HL-60/S4 (cell line): Measurements from ENCODE around the gene DCAF6.

Experiments
- in situ Hi-C: fragments of 300-500 bp; cut with MboI; formaldehyde crosslinking; loops from 2 replicates; pipeline ENCODE4 v1.14.3; 2022; ENCODE audit warnings: low sequenced_read_pairs

DCAF6 gene

DNA sequence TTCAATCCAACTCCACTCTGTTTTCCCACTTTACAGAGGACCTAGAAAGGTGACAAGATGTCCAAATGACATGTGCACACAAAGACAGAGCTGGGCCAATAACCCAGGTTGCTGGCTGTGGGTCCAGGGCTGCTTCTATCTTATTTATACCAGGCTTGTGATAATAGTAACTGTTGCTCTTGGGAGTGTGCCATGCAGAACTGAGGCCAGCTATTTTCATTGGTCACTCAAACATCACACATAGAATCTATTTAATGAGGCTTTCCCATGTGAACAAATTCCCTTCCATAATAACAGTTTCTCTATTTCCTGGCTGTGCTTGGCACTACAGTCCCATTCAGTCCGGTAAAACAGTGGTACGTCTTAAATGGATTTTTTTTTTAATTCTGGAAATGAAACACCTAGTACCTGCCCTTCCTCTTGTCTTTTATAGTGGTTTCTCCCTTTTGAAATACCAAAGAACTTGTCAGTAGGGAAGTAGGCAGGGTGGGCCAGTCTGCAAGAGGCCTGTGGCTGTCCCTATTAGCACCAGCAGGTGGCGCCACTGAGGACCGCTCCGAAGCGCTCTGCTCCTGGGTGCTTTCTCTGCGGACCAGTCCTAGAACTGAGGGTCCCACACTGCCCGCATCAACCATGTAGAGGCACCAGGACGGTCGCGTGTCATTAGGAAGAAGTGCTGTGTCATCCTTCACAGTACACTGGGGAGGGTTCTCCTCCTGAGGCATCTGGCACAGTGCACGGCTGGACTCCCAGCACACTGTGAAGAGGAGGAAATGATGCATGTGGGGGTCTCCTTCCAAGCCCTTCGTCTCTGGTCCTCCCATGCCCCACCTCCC lies 148.1 kb downstream of the DCAF6 start:
- in situ Hi-C loops, result no loop called here

DNA sequence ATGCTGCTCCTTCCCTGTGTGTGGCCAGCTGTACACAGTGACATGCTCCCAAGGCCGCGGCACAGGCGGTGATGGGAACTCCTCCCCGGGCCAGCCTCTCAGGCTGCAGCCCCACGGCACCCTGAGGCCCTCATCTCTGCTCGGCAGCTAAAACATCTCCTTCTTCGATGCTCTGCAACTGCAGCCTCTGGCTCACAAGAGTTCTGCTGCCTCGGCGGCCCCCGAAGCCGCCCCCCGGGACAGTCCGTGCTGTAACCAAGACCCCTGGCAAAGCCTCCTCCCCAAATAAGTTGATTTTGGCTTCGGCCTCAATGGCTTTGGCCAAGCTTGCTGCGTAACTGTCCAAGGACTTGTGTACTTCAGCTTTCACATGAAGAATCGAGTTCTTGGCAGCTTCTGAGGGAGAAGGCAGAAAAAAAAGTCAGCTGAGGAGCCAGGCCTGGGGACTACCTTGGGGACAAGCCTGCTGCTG lies 149.0 kb downstream of the DCAF6 start:
- in situ Hi-C loops, result no loop called here

DNA sequence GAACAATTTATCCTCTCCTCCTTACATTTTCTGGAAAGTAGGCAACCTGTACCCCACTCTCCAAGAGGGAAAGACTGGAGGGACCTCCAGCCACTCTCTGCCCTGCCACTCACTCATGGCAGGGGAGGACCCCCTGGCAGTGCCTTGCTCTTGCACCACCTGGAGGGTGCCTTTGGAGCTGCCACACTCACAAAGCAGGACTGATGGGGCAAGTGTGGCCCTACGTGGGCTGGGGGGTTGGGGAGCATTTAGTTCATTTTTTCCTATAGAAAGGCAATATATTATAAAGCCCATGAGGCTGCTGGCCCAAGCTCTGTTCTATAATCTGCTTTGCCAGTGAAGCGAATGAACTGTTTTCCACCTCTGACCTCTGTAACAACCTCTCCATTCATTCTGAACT lies 150.0 kb downstream of the DCAF6 start:
- in situ Hi-C loops, result no loop called here

DNA sequence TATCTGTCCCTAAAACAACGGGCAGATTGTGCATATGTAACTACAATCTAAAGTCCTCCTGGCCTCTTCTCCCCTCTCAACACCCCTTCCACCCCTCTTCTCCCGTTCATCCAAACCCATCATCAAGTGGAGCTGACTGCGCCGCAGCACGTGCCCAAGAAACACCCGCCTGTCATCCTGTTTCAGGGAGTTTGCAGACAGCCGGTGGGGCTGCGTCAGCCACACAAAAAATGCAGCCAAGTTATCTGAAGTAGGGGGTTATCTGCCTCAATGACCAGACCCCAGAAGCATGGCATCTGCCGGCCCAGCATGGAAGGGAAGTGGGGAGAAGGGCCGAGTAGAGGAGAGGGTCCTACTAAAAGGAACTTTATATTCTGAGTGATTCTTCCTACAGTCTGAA lies 151.2 kb downstream of the DCAF6 start:
- in situ Hi-C loops, result no loop called here

DNA sequence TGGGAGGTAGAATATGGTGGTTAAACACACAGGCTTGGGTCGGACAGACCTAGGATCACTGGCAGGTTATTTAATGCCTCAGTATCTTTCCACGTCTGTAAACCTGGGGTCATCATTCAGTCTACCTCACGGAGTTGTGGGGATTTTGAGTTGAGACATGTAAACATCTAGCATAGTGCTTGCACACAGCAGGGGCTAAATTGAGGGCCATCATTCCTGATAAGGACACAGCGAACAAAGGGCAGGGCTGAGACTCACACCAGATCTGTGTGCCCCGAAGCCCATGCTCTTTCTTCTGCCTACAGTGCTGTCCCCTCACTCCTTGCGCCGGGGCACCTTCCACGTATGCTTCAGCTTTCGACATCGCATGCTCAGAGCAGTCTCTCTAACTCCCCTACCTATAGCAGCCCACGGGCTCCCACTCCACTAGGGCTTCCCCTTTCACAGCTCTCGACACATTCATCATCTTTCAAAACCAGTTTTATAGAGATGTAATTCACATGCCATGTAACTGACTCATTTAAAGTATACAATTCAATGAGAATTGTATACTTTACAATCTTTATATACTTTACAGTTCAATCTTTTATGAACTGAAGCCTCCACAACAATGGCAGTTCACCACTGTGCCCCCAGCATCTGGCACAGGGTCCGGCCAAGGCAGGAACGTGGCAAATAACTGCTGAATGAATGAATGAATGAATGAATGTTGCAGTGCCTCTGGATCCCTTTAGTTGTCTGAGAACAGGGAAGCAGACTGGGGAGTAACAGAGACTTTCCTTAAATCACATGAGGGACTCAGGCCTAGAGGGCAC lies 152.2 kb downstream of the DCAF6 start:
- in situ Hi-C loops, result no loop called here

DNA sequence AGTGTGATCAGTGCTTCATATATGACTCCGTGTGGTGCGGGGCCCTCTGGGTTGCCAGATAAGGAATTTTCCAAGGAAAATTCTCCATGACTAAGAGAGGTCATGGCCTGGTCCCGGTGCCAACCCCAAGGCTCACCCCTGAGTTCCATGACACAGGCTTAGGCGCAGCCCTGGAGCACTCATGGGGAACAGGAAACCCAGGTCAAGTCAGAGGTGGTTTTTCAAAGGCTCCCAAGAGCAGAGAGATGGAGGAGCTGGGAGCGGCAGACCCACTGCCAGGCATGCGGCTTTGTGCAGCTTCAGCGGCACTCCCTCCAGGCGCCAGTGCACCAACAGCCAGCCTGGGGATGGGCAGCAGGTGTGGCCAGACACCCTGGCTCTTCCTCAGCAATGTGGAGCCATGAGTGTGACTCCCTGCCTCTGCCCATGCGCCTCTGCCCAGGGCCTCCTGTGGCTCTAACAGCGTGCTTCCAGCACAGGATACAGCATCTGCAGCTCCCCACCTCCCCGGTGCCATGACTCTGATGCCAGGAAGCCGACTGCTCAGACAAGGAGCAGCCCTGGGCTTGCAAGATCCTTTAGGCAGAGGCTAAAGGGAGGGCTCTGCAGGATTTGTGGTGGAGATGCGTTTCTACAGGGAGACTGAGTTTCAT lies 153.0 kb downstream of the DCAF6 start:
- in situ Hi-C loops, result no loop called here

DNA sequence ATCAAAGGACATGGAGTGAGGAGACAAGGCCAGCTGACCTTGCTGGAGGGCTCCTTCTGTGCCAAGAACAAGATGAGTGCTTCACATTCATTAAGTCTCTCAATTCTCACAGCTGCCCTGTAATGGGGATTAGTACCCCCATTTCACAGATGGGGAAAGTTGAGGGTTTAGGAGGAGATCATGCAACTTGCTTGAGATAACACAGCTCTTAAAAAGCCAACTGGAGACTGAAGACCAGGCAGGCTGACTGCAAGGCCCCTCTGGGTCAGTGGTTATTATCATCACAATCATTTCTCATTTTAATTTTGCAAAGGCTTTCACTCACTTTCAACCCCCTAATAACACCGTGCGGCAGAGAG lies 153.5 kb downstream of the DCAF6 start:
- in situ Hi-C loops, result no loop called here

DNA sequence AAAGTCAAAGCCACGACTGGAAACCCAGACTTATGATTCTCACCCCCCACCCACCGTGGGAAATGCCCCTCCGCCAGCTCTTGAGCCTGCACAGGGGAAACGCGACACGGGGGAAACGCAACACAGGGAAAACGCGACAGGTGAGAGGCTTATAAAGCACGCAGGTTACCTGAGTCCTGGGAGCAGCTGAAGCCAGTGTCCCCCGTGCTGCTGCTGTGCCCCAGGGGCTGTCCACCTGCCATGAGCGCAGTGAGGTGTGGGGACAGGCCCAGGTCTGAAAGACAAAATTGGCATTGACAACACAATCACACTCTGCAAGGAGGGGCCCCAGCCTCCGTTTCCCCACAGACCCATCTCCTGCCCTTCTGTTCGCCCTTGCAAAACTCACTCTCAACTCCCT lies 153.9 kb downstream of the DCAF6 start:
- in situ Hi-C loops, result no loop called here

DNA sequence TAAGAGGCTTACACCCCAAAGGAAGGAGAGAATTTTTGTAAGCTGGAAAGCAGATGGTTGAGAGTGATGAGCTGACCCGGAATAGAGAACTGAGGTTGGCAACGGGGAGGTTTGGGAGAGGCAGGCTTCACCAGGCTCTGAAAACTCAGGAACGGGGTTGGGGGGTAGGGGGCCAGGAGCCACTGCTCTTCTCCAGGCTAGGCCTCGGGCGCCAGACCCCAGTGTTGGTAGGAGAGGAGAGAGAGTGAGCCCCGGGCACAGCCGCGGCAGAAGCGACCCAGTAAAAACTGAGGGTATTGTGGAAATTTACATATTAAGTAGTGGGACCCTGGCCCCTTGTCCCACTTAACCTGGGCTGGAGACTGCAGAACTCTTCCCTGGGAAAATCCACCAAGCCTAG lies 154.6 kb downstream of the DCAF6 start:
- in situ Hi-C loops, result no loop called here

DNA sequence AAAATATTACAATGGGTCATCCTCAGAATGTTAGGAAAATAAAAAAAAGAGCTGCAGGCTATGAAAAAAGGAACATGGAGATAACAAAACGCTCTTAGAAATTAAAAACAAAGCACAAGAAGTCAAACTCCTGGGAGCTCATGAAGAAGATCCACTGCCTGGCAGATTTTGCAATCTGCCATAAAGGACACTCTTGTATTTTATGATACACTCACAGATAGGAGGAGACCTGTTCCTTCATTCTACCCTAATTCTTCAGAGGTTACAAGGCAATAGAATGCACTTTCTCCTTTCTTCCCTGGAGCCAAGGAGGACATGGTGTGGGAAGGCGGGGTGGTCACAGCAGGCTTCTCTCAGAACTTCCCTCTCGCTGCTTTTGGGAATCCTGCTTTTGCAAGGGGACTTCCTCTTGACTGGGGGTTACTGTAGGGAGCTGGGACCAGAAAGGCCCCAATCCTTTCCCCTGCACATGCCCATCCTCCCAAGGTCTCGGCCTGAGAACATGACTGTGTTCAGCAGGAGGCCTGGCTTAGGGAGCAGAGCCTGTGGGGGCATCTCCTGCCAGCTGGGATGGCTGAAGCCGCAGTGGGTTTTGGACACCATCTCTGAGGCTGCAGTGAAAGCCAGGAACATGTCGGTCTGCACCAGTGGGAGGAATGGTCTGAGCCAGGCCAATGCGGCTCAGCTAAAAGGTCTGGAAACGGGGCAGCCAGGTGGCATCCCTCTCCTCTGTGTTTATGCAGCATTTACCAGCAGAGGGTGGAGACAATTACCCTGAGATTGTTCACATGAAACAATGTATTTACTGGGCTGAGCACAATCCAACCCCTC lies 155.5 kb downstream of the DCAF6 start:
- in situ Hi-C loops, result no loop called here

DNA sequence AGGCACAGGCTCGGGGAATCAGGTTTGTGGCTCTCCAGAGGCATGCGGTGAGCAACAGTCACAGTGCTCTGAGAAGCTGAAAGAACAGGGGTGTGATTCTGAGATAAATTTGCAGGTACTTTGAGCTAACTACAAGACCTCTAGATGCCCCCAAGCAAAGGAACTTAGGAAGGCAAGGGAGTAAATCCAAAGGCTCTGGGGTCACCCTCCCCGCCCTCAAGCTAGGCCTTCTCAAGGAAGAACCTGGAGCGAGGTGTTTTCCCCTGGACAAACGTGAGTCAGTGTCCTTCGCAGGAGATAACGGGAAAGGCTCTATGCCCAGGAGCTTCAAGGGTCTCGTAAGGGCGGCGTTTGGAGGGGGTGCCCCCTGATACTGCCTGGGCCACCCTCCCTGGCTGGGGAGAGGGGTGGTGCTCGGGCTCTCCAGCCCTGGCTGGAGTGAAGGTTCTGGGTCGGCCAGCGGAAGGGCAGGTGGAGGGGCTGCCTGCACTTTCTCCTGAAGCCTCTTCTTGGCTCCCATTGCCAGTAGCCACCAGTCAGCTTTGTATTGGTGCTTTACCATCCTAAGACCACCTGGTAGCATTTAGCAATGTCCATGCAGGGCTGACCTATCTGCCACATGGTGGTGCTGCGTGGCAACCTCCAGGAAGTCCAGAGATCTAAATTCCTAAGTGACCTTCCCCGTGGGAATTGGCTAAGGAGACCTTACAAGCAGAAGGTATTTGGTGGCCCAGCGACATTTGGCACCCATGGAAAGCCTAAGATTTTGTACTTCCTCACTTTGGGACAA lies 156.3 kb downstream of the DCAF6 start:
- in situ Hi-C loops, result no loop called here

DNA sequence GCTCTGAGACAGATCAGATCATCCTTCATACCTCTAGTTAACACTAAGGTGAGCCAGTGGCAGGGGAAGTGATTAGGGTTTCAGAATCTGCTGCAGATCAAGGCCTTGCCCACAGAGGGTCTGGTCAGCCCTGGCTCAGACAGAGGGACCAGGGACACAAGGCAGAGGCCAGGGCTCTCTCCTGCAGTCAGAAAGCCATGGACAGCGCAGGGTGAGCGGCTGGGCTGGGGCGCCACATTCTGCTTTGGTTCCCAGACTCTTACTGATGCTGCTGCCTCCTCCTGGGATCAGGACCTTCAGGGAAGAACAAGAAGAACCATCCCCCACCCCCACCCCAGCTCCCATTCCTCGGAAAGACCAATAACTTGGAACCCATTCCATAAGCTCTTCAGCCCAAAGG lies 157.1 kb downstream of the DCAF6 start:
- in situ Hi-C loops, result no loop called here

DNA sequence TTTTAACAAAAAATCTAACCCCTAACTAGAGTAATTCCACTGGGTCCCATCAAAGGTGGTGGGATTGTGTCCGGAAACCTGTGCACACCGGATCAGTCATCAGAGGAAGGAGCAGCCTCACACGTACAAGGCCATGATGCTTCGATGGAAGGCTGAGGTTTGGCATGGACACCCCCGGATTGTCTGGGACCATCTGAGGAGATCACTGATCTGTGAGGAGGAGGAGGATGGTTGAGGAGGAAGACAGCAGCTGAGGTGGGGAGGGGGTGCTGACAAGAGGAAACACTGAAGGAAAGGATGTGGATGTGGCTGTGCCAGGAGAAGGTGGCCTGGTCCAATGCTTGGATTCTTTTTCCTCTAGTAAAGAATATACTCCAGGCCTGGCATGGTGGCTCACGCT lies 159.0 kb downstream of the DCAF6 start:
- in situ Hi-C loops, result no loop called here

DNA sequence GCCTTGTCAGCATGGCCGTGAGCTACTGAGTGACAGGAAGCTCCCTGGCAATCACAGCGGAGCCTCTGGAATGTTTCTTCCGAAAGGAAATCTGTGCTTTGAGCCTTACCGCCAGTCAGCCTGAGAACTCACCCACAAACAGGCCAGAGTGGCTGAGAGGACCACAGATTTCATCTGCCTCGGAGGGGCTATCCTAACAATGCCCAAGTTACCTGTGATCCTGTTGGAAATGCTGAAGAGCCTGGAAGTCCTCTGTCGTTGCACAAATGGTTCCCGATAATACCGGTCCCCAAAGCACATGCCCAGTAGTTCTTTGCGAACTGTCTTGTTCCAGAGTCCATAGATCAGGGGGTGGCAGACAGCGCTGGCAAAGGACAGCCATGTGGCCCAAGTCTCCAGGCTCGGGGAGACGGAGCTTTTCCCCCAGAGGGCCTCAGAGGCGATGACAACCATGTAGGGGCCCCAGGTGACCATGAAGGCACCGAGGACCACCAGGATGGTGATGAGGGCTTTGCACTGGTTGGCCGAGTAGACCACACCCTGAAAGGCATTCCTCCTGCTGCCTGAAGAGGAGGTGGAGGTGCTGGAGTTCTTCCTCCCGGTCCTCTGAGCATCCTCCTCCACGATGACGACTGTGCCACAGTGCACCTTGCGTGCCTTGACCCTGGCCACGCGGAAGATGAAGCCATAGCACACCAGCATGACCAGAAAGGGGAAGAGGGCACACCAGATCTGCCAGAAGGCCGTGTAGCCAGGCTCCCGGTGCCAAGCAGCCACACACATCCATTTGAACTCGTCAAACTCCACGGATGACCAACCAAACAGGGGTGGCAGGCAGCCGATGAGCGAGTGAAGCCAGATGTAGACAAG lies 160.0 kb downstream of the DCAF6 start:
- in situ Hi-C loops, result no loop called here

DNA sequence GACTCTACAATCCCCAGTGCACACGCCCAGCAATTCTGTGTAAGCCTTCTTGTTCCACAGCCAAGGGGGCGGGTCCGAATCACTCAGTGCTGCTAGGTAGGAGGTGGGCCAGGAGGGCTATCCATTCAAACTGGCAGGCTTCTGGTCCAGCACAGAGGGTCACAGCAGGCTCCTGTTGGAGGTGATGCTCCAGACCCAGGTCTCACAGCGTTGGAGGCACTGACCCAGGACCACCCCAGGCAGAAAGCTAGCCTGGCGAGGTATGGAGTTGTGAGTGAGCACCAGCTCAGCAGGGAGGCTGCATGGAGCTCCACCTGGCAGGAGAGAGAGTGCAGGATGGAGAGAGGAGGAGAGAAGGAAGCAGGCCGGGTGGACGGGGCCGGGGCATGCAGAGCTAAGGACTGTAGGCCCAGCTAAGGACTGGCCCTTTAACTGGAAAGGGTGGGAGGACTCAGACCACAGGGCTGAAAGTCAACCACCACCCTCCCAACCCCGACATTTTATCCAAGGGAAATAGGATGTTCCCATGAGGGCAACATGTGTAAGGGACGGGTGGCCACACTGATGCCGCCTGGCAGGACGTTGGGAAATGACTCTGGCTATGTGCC lies 161.5 kb downstream of the DCAF6 start:
- in situ Hi-C loops, result no loop called here

DNA sequence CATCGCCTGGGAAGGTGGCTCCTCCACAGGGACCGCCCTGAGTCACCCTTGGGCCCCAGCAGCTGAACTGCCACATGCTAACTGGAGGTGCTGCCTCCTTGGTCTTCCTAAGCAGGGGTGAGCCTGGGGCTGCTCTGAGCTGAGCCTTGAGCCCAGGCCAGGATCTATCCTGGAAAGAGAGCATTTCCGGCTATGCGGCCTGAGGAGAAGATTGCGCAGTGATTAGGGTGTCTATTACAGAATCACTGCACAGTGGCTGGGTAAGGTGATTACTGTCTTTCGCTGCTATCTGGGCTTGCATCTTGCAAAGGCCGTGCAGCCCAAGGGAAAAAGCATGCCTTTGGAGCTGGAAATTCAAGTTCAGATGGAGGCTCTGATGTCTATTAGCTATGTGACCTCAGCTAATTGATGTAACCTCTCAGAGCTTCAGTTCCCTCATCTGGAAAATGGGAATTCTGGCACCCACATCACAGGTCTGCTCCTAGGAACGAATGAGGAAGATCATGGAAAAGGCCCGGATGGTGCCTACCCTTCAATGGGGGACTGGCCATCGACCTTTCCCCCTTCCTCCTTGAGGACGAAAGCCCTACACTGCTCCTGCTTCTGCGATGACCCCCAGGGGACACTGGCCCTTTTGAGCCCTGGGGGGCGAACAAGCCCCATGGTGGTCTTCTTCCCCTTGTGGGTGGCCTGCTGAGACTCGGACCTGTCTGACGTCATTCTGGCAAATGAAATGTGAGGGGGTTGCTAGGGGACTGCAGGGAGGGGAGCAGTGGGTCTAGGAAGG lies 162.2 kb downstream of the DCAF6 start:
- in situ Hi-C loops, result no loop called here

DNA sequence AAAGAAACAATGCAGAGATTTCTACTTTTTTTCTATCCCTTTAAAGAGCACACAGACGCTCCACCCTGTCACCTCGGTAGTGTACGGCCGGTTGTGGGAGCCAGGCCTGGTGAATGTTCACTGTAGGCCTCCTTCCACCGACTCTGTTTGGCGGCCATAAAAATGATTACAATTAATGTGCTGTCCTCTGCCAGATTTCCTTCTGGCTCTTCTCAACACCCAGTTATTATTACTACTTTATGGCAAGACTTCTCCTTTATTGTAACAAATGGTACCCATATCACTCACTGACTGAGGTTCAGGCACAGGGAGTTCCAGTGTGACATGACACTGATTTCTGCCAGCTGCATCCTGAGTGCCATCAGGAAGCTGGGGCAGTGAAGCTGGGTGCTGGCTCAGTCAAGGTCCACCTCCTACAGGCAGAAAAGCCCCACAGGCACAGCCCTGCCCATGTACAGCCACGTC lies 162.9 kb downstream of the DCAF6 start:
- in situ Hi-C loops, result no loop called here
